DLD1 (cell line): ENCODE results near the gene SLC4A5.

ENCODE experiments used
- in situ Hi-C: cut with HindIII; loops from 2 replicates; pipeline ENCODE4 v1.10.0; 2017; ENCODE audit warnings: low sequenced_read_pairs

SLC4A5 gene

DNA sequence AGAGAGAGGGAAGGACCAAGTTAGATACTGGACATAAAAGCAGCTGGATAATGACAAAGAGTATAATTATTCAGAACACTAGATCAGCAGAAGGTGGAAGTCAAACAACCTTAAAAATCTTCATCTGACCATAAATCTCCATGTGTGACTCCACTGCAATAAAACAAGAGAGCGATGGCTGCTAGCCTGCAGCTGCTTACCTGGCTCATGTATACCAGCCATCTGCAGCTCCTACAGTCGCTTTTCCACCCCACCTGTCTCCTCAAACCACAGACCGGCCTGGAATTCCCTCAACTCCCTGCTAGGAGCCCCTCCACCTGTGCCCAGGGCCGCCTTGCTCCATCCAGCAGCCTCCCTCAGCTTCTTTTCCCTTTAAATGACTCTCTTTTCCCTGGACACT lies 64.5 kb downstream of the SLC4A5 start:
- in situ Hi-C loops: no loop called here

DNA sequence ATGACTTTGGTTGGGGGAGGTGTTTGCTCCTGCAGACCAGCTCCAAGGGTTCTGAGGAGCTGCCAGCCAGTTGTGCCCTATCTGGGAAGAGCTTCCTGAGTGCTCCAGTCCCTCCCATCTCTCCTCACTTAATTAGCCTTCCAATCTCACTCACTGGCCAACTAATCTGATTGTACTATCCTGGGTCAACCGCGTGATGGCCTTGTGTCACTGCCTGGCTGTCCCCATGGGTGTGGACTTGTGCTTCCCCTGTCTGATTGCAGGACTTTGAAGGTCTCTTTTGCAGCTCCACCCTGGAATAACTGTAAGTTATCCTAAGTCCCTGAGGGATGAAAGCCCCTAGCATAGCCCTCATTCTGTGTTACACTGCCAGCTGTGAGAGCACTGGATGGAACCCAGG lies 65.0 kb downstream of the SLC4A5 start:
- in situ Hi-C loops: no loop called here

DNA sequence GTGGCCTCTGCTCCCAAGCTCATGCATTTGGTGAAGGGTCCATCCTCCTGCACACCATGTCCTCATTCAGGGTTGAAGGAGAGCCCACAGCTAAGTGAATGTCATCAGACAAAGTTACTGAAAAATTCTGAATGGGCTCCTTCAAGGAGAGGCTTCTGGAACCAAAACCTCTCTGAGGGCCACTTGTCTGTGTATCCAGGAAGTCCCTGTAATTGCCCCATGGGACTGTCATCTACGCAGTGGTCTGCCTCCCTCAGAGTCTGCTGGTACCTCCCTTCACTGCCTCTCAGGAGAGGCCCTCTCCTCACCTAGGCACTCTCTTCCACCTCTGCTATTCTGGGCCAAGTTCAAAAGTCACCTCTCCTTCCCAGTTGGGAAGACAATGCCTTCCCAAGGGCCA lies 68.0 kb downstream of the SLC4A5 start:
- in situ Hi-C loops: no loop called here

DNA sequence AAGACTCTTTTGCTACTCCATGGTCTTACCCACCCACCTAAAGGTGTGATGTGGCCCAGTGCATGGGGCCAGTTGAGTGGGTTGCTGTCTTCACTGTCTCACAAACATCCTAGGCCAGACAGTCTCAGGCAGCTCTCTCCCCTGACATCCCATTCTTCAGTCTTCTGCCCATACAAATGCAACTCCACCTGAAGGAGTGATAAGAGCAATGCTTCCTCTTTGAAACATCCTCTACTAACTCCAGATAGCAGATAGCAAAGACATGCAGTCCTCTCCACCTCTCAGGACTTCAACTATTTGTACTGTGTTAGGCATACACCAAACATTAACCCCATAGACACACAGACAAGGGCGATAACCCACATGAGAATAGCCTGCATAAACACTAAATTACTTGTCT lies 73.5 kb downstream of the SLC4A5 start:
- in situ Hi-C loops: loop anchor here (10.0 kb wide), 1 partner anchor 305 kb away; no protein-coding TSS in a partner anchor

DNA sequence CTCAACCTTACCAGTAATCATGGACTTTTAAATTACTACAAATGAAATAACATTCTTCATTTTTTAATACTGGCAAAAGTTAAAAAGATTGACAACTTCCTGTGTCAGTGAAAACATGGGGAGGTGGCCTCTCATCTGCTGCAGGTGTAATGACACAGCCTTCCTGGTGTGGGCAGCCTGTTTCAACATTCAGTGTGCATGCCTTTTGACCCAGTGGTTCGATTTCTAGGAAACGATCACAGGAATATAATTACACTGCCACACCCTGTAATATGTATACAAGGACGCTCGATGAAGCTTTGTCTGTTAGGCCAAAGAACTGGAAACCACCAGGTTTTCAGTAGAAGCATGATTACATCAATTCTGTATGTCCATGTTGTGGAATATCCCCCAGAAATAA lies 76.1 kb downstream of the SLC4A5 start:
- in situ Hi-C loops: loop anchor here (10.0 kb wide), 1 partner anchor 308 kb away; no protein-coding TSS in a partner anchor

DNA sequence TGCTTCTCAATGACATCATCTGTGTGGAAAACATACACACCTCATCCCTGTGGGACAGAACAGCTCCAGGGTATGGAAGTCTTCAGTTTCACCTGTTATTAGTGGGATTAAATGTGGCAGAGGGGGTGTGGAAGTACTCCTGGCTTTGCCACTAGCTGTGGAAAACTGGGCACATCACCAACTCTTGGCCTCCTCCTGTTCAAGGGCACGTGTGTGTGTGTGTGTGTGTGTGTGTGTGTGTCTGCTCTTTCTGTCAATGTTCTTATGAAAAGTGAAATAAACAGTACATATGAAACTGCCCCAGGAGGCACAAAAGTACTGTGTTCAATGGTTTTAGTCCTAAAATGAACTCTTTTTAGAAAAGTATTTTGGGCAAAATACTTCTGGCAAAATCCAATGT lies 78.9 kb downstream of the SLC4A5 start:
- in situ Hi-C loops: loop anchor here (10.0 kb wide), 1 partner anchor 311 kb away; no protein-coding TSS in a partner anchor

DNA sequence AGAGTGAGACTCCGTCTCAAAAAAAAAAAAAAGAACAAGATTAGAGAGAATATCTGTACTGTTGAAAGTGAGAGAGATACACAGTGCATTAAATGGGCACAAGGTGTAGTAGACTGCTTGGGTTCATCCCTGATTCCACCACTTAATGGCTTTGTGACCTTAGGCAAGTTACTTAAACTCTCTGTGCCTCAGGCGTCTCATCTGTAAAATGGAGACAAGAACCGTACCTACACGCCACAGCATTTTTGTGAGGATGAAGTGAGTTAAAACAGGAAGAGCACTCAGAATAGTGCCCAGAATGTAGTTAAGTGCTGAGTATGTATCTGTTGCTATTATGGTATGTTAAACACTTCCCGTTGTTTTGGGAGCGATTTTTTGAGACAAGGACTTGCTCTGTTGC lies 80.5 kb downstream of the SLC4A5 start:
- in situ Hi-C loops: loop anchor here (10.0 kb wide), 1 partner anchor 312 kb away; no protein-coding TSS in a partner anchor

DNA sequence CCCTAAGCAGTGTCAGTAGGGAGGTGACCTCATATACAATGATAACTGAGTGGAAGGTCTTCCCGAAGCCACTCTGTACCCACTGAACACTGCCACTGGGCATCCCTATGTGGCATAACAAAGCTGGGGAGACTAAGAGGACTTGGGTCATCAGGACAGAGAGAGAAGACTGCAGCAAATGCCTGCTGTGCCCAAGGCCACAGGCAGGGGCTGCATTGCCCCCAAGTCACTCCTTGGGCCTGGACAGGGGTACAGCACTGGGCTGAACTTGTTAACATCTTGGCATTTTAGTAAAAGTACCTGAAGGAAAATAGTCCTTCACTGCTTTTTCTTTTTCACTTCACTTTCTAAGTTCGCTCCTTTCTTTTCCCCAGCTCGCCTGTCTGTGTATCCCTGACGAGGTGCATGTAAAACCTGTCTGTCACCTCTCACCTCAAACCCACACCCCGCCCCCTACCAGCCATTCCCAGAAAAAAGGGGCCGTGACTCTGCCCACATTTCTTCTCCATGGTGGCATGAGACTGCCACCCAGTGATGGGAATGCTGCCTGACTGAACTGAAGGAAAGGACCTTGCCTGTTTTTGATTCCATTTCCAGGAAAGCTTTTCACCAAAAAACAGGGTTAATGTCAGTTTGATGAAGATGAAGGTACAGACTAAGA lies 81.9 kb downstream of the SLC4A5 start:
- in situ Hi-C loops: loop anchor here (10.0 kb wide), 1 partner anchor 313 kb away; no protein-coding TSS in a partner anchor

DNA sequence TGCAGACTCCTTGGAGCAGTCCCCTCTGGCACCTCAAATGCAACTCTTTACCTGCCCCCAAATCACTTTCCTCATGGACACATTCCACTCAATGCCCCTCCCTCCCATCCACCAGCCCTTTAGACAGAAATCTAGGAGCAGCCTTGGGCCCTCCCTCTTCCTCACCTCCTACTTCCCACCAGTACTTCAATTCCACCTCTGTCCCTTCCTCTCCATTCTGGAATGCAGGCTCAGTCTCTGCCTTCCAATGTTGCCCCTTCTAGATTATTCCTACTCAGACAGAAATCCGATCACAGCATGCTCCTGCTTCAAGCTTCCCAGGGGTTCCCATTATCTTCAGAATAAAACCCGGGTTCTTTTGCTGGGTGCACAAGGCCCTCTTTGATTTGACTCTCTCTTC lies 82.7 kb downstream of the SLC4A5 start:
- in situ Hi-C loops: loop anchor here (10.0 kb wide), 1 partner anchor 314 kb away; no protein-coding TSS in a partner anchor

DNA sequence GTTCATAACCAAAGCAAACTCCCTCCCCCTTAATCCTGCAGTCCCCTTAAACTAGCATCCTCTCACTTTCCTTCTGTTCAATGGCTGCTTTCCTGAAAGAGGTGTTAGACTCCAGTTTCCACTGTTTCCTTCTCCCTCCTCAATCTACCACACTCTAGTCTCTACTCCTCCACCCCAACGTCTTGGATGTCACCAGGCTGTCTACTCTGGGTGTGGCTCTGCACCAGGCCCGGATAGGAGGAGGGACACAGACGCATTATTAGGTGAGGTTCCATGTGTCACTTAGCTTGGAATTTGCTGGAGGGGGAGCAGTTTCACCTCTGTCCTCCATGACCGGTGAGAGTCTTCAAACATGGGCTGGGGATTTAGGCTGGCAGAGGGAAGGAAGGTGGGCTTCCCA lies 83.5 kb downstream of the SLC4A5 start:
- in situ Hi-C loops: loop anchor here (10.0 kb wide), 1 partner anchor 315 kb away; no protein-coding TSS in a partner anchor

DNA sequence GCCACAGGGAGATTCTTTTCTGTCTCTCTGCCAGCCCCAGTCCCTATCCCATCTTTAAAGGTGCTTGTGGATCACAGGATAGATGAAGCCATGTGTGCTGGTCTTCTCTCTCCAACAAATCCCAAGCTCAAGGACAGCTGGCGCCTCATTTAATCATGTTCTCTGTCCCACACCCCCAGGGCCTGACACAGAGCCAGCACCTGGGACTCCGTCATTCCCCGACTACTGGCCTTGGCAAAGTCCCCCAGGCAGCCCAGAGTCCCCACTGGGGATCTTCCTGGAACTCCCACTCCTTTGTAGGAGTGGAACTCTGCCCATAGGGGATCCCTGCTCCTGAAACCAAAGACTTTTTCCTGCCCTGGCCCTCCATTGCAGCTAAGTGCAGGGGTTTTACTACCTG lies 84.0 kb downstream of the SLC4A5 start:
- in situ Hi-C loops: no loop called here

DNA sequence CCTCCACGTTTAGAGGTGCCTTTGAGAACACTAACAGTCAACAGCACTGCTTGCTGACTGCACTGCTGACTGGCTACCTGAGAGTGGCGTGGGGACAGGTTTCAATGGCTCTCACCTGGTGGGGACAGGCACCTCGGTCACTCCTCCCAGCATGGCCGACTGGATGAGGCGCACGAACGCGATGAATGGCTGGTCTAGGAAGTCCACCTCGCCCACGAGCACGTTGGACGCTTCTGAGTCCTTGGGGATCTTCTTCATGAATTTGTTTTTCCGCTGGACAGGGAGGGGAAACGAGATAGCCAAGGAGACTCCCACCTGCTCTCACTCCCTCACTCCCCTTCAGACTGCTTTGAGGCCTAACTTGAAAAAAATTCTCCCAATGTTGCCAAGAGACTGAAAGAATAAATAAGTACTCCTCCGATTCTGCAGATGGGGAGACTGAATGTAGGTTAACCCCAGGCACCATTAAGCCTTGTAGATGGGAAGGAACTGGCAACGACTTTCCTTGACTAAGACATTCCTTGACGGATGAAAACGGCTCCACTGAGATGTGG lies 87.5 kb downstream of the SLC4A5 start:
- in situ Hi-C loops: no loop called here

DNA sequence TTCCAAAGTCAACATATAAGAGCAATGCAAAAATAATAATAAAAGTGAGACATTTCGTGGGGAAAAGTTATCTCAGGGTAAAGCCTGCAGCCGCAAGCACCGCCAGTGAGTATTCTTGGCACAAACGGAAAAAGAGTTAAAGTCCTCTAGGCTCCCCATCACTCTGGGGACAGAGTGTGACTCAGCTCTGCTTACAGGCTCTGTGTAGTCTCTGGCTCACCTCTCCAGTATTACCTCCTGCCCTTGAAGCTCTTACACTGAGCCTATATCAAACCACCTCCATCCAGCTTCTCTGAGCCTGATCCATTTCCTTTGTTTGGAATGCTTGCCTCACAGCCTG lies 89.3 kb downstream of the SLC4A5 start:
- in situ Hi-C loops: no loop called here

DNA sequence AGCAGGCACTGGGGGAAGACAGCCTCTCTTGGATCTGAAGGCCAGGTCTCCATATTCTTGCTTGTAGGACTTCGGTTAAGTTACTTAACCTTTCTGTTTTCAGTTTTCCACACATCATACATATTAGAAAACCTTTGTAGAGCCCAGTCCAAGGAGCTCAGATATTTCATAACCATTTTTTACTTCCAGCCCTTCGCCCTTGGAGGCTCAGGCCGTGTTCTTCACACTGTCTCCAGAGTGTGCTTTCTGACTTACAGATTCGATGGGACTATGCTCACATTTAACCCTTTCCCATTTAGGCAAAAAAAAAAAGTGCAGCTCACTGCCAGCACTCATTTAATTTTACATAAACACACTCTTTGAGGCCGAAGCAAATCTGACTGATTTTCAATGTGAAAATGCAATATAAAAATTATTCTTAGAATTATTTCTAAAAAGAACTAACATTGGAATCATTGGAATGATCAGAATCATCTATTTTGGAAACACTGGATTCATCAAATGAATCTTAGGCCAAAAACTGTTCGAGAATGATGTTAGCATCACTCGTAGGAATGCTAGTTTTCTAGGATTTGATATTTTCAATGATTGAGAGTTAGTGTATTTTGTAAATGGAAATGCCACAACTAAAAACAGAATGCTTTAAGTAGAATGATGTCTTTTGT lies 89.8 kb downstream of the SLC4A5 start:
- in situ Hi-C loops: no loop called here

DNA sequence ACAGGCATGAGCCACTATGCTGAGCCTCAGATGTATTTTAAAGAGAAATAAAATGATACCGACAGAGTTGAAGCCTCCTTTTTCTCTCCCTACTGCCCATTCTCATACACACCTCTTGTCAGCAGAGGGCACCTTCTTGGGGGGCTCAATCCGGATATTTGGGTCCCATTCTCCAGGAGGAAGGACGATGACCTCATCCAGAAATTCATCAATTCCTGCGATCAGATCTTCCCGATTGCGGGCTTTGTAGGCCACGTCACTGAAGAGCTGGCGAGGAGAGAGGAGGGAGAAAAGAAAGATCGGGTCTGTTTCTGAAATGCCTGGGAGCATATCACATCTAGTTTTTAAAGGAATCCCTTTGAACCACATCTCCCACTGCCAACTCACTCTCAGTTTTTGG lies 90.4 kb downstream of the SLC4A5 start:
- in situ Hi-C loops: no loop called here

DNA sequence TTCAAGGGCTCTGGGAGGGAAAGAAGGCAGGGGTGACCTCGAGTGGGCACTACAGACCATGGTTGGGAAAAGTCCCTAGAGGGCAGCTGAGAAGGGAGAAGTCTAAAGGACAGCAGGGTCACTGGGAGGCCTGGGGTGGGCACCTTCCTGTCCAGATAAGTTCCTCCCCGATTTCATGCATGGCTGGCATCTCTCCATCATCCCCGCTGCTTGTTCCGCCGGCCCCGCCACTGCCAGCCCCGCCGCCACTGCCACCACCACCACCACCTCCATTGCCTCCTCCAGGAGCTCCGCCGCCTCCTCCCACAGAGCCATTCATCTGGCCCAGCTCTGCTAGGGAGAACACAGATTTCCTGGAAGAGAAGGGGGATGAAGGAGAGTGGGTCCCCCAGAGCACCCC lies 91.2 kb downstream of the SLC4A5 start:
- in situ Hi-C loops: no loop called here

DNA sequence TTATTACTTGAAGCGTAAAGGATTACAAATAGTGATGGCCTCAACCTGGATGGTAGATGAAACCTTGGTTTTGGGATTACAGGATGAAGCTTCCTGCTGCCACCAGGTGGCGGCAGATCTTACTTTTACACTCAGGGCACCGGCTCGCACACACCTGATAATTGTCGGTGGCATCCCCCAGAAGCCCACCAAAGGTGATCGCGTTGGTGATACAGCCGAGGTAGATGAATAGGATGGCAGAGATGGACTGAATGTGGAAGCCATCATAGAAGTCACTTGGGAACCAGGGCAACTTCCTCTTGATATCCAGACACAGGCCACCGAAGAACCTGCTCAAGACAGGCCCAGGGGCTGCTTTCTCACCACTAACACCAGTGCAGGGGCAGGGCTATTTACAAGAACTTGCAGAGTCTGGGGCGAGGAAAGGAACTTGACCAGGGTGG lies 93.0 kb downstream of the SLC4A5 start:
- in situ Hi-C loops: no loop called here

DNA sequence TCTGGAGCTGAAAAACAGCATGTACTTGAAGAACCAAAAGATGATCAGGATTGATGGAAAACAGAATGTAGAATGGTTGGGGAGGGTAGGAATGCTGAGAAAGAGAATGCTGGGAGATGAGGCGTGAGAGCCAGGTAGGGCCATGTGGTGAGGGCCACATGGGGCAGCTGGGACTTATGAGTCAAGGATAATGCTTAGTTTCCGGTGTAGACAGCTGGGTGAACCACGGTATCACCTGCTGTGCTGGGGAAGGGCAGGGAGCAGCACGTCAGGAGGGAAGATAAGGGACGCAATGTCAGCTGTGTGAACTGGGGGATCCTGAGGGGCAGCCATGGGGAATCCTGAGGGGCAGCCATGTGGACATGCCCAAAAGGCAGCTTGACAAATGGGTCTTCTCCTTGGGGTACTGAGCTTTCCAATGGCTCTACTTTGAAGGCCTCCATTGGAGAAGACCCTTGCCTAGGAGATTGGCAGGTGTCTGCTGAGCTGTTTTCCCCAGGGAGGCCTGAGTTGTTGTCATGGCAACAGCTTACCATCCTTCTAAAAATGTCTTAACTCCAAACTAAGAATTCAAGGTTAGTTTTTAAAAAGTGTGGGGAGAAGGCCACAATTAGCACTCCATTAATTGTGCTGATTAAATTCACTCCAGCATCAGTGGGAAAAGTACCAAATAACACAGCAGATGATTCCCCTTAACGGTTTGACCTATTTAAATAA lies 93.7 kb downstream of the SLC4A5 start:
- in situ Hi-C loops: no loop called here

DNA sequence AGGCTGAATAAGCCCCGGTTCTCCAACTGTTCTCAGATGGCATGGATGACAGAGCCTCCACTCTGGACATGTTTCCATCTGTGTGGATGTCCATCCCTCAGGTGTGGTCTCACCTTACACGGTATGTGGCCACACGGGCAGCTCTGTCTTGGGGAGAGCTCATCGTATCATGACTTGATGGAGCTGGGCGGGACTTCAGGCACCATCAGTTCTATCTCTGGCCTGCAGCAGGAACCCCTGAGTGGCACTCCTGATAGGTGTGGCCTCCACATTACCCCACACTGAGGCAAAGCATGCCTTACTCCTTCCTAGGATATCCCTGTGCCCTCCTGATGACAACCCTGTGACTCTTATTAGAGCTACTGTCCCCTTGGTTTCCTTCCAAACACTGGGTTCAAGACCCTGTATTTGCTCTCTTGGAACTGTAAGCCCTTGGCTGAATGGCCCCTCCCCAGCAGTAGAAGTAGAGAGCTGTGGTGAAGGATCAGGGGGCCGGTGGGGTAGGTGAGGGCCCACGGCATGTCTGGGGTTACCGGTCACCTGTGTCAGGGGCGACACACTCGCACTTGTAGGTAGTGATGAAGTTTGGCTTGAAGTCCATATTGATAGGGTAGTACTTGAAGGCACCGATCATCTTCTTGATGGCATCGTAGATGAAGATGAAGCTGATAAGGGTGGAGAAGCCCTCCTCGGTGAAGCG lies 96.6 kb downstream of the SLC4A5 start:
- in situ Hi-C loops: no loop called here

DNA sequence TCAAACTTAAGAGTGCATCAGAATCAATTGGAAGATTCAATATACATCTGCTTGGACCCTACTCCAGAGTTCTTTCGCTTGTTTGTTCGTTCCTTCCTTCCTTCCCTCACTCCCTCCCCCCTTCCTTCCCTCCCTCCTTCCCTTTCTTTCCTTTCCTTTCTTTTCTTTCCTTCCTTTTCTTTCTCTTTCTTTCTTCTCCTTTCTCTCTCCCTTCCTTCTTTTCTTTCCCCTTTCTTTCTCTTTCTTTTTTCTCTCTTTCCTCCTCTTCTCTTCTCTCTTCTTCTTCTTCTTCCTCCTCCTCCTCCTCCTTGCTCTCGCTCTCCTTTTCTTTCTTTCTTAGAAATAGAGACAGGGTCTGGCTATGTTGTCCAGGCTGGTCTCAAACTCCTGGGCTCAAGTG lies 98.9 kb downstream of the SLC4A5 start:
- in situ Hi-C loops: no loop called here
